ENCODE measurements around the gene ISCA1.
"Not testable (repeated sequence)": the region's sequence is repeated elsewhere in the genome, so short reads cannot be mapped to it uniquely, and the experiment has no call there.

Gene ISCA1

DNA sequence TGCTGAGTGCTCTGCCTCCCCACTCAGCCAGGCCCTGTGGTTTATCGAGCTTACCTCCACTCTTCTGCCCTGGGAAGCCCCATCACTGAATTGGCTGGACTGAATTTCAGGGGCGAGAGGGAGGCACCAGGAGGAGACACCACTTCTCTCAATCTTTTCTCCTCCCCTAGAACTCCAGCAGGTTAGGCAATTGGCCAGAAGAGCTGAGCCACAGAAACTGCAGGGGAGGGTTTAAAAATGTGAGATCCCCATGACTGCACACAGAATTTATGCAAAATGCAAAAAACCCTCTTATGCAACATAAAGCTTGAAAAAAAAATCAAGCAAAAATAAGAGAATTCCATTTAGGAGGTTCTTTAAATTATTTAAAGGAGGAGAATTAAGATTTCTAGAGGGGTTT, 42.0 kb upstream of the ISCA1 start:
- no peak for DNase-seq (ENCODE audit: low read depth, low spot score)
- H3K4me3 ChIP-seq (ENCODE audit: low read depth, low read length), result no peak overlapping the region
- ChIA-PET POLR2A (interaction anchor here (0.6 kb wide), 1 partner anchor 13 kb away, joined by 3 read pairs; no protein-coding TSS in a partner anchor), CTCF (no interaction called here)
- TF ChIP-seq CTCF (IDR thresholded peaks at IDR 0.05; ENCODE audit: insufficient read depth, low read length, missing control alignments), result no peak

DNA sequence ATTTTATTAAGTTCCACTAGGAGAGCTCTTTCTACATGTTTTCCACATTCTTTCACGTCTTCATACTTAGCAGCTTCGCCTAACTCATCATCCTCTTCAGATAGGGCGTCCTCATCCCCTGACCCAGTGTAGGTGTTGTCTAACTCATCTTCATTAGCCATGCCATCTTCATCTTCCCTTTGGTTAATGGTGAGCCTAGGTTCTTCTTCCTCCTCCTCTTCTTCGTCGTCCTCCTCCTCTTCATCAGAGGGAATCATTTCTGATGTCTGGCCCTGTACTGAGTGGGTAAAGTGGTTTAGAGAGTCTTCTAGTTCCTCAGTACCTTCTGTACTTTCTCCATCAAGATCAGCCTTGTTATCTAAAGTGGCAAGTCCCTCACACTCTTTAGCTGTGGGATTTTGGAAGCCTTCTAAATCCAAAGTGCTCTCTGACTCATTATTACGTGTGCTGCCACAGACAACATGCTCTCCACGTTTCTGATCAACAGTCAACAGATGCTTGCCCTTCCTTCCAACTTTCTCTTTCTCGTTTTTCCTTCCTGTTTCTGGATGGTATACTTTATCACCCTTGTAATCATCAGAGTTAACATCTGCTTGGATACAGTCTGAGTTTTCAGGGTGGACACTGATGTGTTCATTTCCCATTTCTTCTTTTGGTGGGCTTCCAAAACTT, 40.8 kb upstream of the ISCA1 start:
- DNase-seq (ENCODE audit: low read depth, low spot score), result no peak
- CTCF ChIA-PET, result interaction anchor here (1.3 kb wide), 1 partner anchor 8 kb away, joined by 3 read pairs; no protein-coding TSS in a partner anchor
- TF ChIP-seq CTCF (IDR thresholded peaks at IDR 0.05; ENCODE audit: insufficient read depth, low read length, missing control alignments), result no peak
- POLR2A ChIA-PET, result interaction anchor here (0.6 kb wide), 1 partner anchor 15 kb away, joined by 3 read pairs; no protein-coding TSS in a partner anchor
- no peak overlapping the region; the same call in 1 of the 2 replicates for H3K4me3 ChIP-seq (ENCODE audit: low read depth, low read length)

GRCh38 chr9:86321373-86321772, 39.0 kb upstream of the ISCA1 start:
- ChIA-PET POLR2A (interaction anchor here (0.7 to 1.0 kb wide), 4 partner anchors 13 to 84 kb away, joined by 3 to 4 read pairs (median 4); partner anchors contain the start of genes ISCA1 and TUT7), CTCF (interaction anchor here (1.0 to 1.3 kb wide), 2 partner anchors 17 to 99 kb away, joined by 3 read pairs; no protein-coding TSS in a partner anchor)
- DNase-seq (ENCODE audit: low read depth, low spot score), result peak; percentile 98
- no peak for TF ChIP-seq CTCF (IDR thresholded peaks at IDR 0.05; ENCODE audit: insufficient read depth, low read length, missing control alignments)
- no peak overlapping the region for H3K4me3 ChIP-seq (ENCODE audit: low read depth, low read length)

DNA sequence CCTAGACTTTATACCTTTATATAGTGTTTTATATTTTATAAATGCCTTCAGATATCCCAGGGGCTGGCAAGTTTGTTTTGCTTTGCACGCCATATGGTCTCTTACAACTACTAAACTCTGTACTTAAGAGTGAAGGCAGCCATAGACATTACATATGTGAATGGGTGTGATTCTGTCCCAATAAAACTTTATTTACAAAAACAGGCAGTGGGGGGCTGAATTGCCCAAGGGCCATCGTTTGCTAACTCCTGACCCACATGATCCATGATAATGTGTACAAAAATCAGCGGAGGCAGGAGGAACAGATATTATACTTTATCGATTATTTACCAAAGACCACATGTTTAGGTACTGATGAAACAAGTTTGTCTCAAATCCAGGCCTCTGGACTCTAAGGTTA, 35.8 kb upstream of the ISCA1 start:
- CTCF ChIA-PET, result no interaction called here
- DNase-seq (ENCODE audit: low read depth, low spot score), result no peak
- H3K4me3 ChIP-seq (ENCODE audit: low read depth, low read length), result no peak overlapping the region
- TF ChIP-seq CTCF (IDR thresholded peaks at IDR 0.05; ENCODE audit: insufficient read depth, low read length, missing control alignments), result no peak
- POLR2A ChIA-PET, result no interaction called here

- no peak overlapping the region for H3K4me3 ChIP-seq (ENCODE audit: low read depth, low read length)
- DNase-seq (ENCODE audit: low read depth, low spot score), result no peak
- POLR2A ChIA-PET, result interaction anchor here (0.6 kb wide), 1 partner anchor 11 kb away, joined by 3 read pairs; no protein-coding TSS in a partner anchor
- no peak for TF ChIP-seq CTCF (IDR thresholded peaks at IDR 0.05; ENCODE audit: insufficient read depth, low read length, missing control alignments)
- CTCF ChIA-PET, result interaction anchor here (1.2 kb wide), 1 partner anchor 9 kb away, joined by 4 read pairs; no protein-coding TSS in a partner anchor
Measured at GRCh38 chr9:86315078-86315477, 32.7 kb upstream of the ISCA1 start.

DNA sequence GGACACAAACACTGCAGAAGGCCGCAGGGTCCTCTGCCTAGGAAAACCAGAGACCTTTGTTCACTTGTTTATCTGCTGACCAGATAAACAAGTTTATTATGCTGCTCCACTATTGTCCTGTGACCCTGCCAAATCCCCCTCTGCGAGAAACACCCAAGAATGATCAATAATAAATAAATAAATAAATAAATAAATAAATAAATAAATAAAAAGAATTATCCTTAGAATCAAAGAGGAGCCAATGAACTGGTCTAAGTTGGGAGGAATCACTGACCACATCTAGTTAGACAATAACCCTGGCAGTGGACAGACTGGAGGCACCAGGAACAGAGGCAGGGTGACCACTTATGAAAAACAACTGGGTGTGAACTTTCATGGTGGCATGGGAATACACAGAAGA, 30.6 kb upstream of the ISCA1 start:
- H3K4me3 ChIP-seq (ENCODE audit: low read depth, low read length); DNase-seq (ENCODE audit: low read depth, low spot score); CTCF ChIA-PET; POLR2A ChIA-PET: not testable (repeated sequence)

All from AG04449 (cell line).